Stimulated activated CD4-positive, alpha-beta T cell treated with anti-CD3 and anti-CD28 coated beads, Interleukin-1b, Interleukin-23, amount 100 ng/mL, for 1 hour (primary cell): ENCODE data around the gene CAMK2A.
"Not testable (repeated sequence)": the region's sequence is repeated elsewhere in the genome, so short reads cannot be mapped to it uniquely, and the experiment has no call there.

Experiments
- DNase-seq, 2 donors: peaks; one replicate each; pipeline ENCODE4 v3.0.0-alpha.2; 2020; ENCODE audit warnings: low read depth in 2 of 2

CAMK2A gene

DNA sequence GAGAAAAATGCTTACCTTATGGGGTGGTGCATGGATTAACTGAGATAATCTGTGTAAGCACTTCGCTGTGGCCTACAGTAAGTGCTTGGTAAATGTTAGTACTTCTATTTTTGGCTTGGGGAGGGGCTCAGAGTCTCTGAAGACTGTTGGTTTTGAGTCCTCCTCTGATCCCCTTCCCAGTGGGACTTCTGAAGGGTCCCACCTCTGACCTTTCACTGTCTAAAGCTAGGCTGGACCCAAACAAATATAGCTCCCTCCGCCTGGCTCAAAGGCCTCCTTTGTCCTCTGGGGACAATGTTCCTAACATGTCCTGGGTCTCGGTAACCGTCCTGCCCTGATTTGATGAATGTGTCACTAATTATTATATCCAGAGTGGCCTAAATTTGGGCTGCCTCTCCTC is 34.8 kb downstream of the CAMK2A start:
- no peak for DNase-seq

DNA sequence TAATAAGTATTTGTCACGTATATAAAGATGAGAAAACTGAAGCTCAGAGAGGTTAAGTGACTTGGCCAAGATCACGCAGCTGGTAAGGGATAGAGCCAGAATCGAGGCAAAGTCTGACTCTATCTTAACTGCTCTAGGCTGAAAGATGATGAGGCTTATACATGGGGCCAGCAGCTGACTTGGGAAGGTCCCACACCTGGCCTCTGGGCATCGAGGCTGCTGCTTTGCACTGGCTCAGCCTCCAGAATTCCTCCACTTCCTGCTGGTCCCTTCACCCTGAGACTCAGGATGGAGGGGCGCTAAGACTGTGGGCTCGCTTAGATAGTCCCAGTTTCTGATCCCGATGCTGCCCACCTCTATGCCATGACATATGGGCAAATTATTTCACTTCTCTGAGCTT is 35.2 kb downstream of the CAMK2A start:
- DNase-seq, result no peak

DNA sequence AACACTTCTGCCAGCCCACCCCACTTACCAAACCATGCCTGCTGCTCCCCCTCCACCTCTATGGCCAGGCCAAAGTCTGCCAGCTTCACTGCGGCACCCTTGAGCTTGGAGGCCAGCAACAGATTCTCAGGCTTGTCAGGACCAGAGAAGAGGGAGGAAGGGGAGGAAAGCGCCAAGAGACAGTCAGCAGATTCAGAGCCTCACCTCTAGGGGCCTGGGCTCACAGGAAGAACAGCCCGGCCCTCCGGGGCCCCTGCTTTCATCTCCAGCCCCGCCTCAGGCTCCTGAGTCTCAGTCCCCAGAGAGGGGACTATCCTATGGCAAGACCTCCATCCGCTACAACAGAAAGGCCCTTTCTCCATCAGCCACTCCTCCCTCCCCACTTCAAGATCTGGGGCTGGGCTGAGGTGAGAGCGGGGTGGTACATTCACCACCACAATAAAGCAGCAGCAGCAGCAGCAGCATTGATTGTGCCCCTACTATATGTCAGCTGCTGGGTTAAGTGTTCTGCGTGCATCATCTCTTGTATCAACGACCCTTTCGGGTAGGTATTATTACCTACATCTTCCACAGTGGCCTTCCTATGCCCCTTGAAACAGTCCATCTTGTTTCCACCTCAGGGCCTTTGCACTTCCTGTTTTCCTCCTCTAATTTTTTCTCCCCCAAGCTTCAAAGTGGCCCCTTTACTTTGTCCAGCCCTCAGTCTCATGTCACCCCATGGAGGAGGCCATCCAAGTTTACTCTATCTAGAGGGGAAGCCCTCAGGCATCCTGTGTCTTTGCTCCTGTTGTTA is 36.0 kb downstream of the CAMK2A start:
- DNase-seq, result no peak

DNA sequence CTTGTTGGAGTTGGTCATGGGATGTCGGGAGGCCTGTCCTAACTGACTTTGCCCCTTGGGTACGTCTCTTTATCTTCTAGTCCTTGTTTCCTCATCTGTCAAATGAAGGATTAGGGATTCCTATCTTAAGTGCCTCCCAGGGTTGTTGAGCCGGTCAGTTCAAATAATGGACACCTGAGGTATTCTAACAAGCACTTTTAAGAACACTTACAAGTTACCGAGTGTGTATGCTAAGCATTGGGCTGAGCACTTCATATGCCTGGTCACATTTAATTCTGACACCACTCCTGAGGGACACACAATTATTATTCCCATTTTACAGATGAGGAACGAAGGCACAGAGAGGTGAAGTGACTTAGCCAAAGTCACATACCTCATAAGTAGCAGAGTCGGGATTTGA is 37.1 kb downstream of the CAMK2A start:
- no peak for DNase-seq

DNA sequence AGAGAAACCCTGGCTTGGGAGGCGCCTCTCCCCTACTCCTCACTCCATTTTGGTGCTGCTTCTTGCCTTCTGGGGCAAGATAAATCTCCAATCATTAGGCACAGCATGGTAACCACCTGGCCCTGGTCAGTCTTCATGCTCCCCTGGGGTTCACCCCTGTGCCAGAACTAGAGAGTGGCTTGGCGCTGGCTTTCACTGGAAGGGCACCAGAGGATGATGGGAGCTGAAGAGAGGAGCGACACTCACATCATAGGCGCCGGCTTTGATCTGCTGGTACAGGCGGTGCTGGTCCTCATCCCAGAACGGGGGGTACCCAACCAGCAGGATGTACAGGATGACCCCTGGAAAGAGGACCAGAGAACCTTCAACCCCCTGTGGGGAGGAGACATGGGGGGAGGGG is 38.1 kb downstream of the CAMK2A start:
- DNase-seq, result no peak

DNA sequence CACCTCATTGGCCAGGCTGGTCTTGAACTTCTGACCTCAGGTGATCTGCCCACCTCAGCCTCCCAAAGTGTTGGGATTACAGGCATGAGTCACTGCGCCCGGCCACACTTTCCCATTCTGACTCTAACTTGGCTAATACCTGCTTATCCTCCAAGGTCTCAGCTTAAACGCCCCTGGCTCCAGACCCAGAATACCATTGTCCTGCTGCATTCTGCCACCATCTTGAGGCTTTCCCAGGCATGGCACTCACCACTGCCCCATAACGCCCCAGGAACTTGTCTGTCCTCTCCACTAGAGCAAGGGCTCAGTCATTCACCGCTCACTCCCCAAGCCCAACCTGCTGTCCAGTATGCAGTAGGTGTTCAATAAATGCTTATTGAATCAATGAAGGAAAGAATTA is 39.8 kb downstream of the CAMK2A start:
- DNase-seq, result no peak

DNA sequence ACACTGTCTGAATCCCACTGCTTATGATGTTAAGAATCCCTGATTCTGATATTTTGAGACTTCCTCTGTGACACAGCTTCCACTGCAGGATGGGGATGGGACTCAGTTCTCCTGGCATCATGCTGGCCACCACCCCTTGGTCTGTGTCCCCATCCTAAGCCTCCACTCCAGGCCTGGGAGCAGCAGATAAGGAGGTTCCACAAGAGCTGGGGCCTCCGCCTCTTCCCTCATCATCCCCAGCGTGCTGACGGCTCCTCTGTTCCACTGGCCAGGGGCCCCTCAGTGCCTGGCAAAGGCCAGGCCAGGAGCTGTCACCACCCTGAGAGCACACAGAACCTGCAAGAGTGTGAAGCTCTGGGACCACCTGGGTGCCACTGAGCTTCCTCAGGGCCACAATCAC is 40.6 kb downstream of the CAMK2A start:
- DNase-seq, result no peak

DNA sequence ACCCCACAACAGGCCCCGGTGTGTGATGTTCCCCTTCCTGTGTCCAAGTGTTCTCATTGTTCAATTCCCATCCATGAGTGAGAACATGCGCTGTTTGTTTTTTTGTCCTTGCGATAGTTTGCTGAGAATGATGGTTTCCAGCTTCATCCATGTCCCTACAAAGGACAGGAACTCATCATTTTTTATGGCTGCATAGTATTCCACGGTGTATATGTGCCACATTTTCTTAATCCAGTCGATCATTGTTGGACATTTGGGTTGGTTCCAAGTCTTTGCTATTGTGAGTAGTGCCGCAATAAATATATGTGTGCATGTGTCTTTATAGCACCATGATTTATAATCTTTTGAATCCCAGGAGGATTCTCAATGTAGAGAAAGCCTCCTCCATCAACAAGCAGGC is 41.1 kb downstream of the CAMK2A start:
- DNase-seq, result not testable (repeated sequence)

DNA sequence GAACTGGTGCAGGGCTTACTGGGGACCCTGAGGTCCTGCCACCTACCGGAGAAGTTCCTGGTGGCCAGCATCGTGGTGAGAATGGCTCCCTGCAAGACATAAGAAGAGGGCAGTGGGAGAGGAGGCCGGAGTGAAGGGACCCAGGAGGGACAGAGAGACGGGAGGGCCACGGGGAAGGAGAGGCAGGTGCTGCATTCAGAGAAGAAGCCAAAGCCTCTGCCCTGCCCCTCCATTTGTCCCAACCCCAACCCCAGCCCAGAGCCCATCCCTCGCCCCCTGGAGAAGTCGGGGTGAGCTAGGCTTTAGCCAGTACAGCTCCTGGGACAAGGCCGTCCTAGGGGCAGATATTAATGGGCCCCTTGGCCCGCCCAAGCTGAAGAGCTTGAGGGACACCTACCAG is 41.8 kb downstream of the CAMK2A start:
- DNase-seq, result no peak

DNA sequence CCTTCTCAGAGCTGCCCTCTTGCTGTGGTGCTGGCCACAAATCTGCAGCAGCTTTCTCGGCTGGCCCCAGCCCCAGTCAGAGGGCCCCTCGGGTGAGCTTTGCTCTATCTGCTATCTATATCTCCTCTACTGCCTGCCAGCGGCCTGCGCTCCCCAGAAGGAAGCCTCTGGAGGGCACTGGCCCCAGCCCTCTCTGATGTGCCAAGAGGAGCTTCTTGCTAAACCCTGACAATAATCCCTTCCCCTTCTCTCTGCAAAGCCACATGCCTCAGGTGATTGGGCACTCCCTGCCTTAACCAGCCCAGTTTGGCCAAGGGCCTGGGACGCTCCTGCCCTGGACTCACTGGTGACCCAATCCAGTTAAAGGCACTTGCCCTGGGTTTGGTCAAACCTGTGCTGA is 42.7 kb downstream of the CAMK2A start:
- DNase-seq, result no peak

DNA sequence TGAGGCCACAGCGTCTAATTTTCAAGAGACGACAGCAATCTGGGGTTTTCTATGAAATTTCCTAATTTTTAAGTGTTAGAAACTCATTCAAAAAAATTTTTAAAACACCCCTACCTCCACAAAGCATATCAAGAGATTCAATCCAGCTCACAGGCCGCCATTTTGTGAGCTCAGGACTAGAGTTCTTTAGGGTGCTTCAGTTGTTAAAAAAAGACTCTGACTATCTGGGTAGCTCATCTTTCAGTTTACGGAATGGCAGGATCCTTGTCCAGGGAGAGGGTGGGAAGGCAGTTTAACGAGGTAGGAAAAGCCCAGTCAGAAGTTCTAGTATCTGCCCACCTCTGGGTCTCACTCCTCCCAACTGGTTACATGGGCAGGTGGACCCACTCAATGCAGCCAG is 43.1 kb downstream of the CAMK2A start:
- no peak for DNase-seq

DNA sequence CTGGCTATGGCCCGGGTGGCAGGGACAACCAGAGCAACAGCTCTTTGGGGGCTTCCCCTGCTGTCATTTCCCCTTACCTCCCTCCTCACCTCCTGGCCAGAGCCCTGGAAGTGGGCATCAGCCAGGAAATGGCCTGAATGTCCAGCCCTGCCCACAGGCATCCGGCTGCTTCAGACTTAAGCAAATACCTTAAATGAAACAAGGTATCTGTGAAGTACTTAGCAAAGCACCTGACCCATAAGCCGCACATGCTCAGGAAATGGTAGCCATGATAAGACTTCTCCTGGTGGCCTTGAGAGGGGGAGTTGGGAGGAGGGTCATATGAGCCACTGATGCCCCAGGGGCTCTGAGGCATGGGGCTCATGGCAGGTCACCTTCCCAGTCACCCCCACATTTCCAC is 43.8 kb downstream of the CAMK2A start:
- no peak for DNase-seq

DNA sequence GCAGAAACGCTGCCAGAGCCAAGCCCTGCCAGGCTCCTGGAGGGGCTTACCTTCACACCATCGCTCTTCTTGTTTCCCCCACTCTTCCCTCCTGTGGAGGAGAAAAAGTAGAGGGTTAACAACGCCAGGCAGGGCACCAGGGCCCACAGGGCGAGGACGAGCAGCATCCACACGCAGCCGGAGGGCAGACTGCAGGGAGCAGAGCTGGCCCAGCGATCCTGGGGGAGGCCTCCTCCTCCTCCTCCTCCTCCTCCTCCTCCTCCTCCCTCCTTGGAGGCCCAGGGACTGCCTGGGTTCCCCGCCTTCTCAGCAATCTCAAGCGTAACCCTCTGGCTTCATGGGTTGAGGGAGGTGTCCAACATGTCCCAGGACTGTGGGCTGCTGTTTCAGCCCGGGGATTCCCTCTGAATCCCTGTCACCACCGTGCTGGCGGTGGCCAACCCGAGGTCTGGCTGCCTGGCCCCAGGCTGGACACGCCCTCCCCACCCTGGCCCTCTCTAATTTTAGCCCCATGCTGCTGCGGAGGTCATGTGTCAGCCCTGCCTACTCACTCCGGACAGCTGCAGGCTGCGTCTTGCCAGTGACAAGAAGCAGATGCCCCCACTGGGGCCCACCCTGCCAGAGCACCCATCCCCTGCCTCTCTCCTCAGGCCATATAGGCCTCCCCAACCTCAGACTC is 44.3 kb downstream of the CAMK2A start:
- DNase-seq, result no peak

DNA sequence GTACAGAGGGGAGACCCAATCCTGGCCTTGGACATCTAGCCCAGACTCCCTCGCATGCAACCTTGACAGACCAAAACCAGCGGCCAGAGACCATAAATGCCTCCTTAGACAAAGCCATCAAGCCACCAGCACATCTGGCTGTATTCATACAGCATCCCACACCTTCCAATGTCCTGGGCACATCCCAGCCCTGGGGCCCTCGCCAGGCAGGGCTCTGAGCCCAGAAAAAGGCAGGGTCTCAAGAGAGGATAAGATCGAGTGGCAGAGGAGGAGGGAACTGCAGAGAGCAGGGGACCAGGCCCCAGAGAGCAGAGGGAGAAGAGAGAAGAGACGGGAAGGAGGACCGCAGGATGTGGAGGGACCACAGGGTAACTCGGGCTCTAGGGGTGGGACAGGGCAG is 45.4 kb downstream of the CAMK2A start:
- no peak for DNase-seq

DNA sequence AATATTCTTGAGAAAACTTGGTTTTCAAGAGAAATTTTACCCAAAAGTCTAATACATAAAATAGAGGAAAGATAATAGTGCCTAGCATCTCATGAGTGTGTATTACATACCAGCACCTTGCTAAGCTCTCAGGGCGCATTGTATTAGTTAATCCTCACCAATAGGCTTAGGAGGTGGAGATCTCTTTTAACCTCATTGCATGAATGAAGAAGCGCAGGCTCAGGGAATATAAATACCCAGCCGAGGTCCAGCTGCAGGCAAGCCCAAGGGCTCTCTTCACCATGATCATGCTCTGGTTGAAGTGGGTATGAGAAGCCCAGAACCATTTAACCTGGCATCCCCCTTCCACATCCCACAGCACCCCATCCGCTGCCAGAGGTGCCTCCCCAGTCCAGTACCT is 46.0 kb downstream of the CAMK2A start:
- no peak for DNase-seq

DNA sequence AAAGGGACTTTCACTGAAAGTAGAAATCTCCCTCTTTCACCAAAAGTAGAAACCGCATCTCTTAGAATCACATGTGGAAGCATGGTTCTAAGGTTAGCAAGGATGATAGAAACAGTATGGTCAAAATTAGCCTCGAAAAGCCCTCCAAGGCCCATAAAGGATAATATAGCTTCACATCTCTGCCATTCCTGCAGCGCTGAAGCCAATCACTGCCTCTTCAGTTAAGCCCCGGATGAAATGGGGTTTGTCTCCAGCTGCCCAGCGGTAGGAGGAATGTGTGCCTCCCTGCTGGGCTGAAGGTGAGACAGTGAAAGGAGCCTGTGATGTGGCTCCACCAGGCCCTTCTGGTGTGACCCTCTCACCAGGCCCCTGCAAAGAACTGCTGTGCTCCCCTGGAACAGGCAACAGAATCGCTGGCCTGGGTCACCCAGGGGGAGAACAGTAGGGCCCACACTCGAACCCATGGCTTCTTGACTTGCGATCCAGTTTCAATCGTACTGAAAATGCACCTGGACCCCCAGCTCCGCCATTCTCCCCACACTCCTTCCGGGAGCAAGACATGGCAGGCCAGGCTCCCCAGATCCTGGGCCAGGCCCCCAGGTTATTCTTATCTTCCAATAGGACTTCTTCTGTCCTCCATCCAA is 47.2 kb downstream of the CAMK2A start:
- no peak for DNase-seq

DNA sequence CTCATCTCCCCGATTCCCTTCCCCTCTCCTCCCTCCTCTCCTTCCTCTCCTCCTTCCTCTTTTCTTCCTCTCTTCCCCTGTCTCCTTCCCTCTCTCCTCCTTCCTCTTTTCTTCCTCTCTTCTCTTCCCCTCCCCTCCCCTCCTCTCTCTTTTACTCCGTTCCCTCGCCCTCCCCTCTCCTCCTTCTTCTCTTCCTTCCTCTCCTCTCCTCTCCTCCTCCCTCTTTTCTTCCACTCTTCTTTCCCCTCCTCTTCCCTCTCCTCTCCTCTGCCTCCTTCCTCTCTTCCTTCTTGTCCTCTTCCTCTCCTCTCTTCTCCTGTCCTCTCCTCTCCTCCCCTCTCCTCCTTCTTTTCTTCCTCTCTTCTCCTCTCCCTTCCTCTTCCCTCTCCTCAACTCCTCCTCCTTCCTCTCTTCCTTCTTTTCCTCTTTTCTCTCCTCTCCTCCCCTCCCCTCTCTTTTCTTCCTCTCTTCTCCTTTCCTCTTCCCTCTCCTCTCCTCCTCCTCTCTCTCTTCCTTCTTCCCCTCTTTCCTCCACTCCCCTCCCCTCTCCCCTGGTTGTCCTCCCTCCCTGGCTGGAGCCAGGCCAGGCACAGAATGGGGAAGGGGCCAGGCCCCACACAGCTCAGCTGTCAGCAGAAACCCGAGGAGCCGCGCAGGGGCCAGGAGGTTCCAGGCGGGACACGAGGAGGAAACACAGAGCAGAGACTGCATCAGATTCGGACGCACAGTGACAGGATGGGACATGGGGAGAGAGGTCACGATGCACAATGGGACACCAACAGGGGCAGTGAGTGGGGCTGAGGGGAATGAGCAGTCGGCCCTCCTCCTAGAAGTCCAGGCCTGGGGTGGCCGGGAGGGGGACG is 48.0 kb downstream of the CAMK2A start:
- no peak for DNase-seq

DNA sequence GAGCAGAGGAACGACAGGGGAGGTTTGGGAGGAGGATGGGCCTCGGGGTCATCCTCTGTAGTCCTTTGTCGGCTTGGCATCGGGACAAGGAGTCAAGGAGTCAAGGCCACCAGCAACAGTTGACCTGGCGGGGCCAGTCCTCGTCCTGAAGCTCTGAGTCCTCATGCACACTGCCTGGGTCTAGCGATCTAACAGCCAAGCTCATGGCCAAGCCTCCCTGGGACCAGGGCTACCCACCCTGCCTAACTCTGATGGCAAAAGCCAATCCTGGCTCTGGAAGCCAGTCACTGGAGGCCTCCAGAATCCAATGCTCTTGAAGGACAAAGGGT is 49.8 kb downstream of the CAMK2A start:
- DNase-seq, result no peak

DNA sequence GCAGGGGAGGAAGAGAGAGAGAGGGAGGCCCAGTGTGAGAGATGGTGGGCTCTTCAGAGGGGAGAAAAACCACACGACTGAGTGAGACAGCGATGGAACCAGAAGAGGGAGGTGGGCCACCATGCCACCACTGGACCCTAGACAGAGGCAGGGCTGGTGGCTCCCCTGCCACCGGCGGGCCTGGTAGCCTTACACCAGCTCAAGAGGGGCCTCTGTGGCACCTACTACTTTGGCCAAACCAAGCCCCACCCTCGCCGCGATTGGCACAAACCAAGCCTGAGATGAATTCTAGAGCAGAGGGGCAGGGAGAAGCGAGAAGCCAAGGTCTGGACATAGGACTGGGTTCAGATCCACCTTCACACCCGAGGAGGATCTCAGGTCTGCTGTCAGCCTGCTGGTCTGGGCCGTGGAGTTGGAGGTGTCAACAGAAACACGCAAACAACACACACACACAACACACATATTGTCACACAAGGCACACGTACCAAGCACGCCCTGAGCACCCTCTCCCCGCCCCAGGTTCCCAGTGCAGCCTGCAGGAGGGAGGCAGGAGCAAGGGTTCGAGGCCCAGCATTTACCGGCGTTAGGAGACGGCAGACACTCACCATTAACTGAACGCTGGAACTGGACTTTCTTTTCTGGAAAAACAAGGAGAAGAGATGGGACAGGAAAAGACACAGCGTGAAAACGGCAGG is 50.3 kb downstream of the CAMK2A start:
- DNase-seq, result no peak

DNA sequence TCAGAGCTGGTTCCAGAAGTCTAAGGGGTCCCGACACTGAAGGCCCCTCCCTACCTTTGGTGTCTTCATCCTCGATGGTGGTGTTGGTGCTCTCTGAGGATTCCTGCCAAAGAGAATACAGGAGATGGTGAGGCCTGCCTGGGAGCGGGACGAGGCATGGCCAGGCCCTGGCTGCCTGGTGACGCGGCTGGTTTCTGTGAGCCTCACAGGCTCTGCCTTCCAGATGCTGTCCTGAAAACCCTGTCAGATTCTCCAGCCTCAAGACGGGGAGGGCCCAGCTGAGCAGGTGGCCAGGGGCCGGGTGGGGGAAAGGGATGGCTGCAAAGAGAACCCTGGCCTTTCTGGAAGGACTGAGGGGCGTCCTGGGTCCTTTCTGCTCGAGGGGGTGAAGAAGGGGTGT is 50.9 kb downstream of the CAMK2A start:
- no peak for DNase-seq

DNA sequence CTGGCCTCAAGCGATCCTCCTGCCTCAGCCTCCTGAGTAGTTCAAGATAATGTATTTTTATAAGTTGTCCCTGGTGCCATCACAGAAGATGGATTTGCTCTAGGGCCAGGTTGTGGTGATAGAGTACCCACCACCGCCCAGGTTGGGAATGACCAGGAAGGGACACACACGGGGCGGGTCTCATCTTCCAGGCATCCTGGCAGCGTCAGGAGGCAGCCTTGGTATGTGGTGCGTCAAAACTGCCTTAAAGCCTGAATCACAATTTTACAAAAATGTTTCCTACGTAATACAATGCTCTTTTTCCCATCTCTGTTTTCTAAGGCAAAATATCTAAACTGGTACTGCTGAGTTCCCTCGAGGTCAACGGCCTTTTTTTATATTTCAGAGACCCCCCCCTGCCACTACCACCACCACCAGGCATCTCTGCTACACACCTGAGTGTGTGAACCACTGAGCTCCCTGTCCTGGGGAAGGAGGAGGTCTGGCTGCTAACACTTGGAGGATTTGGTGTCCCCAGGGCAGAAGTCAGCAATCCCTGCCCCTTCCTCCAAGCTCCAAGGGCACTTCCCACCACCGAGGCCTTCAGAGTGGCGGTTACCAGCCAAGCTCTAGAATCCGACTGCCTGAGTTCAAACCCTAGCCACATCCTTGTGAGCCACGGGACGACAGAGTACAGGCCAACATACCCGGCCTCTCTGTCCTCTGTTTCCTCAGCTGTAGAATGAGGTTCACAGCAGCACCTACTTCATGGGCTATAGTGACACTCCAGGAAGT is 52.4 kb downstream of the CAMK2A start:
- no peak for DNase-seq
